Endodermal cell (in vitro differentiated cells): ENCODE measurements around the gene BPTF. TPM values are rescaled to one million over a fixed set of nuclear protein-coding genes. Genes with fewer than 3 reads are reported as not detected.

ENCODE experiments used
- DNase-seq: peaks from one replicate; pipeline ENCODE4 v3.0.0-alpha.2; 2017
- H3K27ac ChIP-seq: 2 replicates; pipeline ENCODE4 v1.5.1; 2013; ENCODE audit warnings: mild to moderate bottlenecking, low read depth, low read length, moderate library complexity
- H3K27me3 ChIP-seq: 2 replicates; pipeline ENCODE4 v1.6.1; 2013; ENCODE audit warnings: mild to moderate bottlenecking, low read length, moderate library complexity; ENCODE audit not compliant: insufficient read depth, control insufficient read depth, poor library complexity, severe bottlenecking
- H3K36me3 ChIP-seq: 2 replicates; pipeline ENCODE4 v1.7.0; 2013; ENCODE audit warnings: mild to moderate bottlenecking, low read length, moderate library complexity; ENCODE audit not compliant: control insufficient read depth, insufficient read depth
- H3K4me1 ChIP-seq: one replicate; pipeline ENCODE4 v1.7.0; 2013; ENCODE audit warnings: low read length; ENCODE audit not compliant: control insufficient read depth, insufficient read depth
- H3K4me3 ChIP-seq: 2 replicates; pipeline ENCODE4 v1.5.1; 2013; ENCODE audit warnings: mild to moderate bottlenecking, low read length, moderate library complexity
- H3K9ac ChIP-seq: 2 replicates; pipeline ENCODE4 v1.6.1; 2013; ENCODE audit warnings: mild to moderate bottlenecking, low read length, moderate library complexity; ENCODE audit not compliant: poor library complexity, severe bottlenecking; ENCODE audit errors: extremely low read depth
- H3K9me3 ChIP-seq: 2 replicates; pipeline ENCODE4 v1.6.1; 2013; ENCODE audit warnings: mild to moderate bottlenecking, low read length, moderate library complexity; ENCODE audit not compliant: control insufficient read depth
- H3K27ac Mint-ChIP-seq: 2 replicates; pipeline ENCODE4 v1.8.0; 2020; ENCODE audit warnings: mixed read lengths
- H3K27me3 Mint-ChIP-seq: 2 replicates; pipeline ENCODE4 v1.8.0; 2021; ENCODE audit warnings: mild to moderate bottlenecking, mixed read lengths; ENCODE audit not compliant: insufficient read depth
- H3K36me3 Mint-ChIP-seq: 2 replicates; pipeline ENCODE4 v1.8.0; 2020; ENCODE audit warnings: low read depth, mixed read lengths
- H3K4me1 Mint-ChIP-seq: 2 replicates; pipeline ENCODE4 v1.8.0; 2020; ENCODE audit warnings: mixed read lengths
- H3K4me3 Mint-ChIP-seq: 2 replicates; pipeline ENCODE4 v1.8.0; 2020; ENCODE audit warnings: mild to moderate bottlenecking, moderate library complexity, mixed read lengths
- H3K9me3 Mint-ChIP-seq: 2 replicates; pipeline ENCODE4 v1.8.0; 2020; ENCODE audit warnings: mild to moderate bottlenecking, mixed read lengths
- CTCF ChIP-seq: fragments of 200-600 bp; sonication (generic); conservative IDR thresholded peaks from 2 replicates; pipeline ENCODE4 v1.5.0; 2021; ENCODE audit warnings: antibody characterized with exemption, mild to moderate bottlenecking
- WGBS, 2 experiments: methylation state at CpG; one replicate each; pipeline versions ENCODE4 v1.1.5 to v1.1.7; 2013; ENCODE audit warnings: missing lambda C conversion rate in 2 of 2, mixed read lengths in 1 of 2; ENCODE audit not compliant: insufficient coverage in 1 of 2, insufficient read length in 1 of 2; 5-methylcytosine and 5-hydroxymethylcytosine counted together
- total RNA-seq, 2 donors: library from RNA; stranded (reverse); fragmentation: NEBNext Ultra II Directional in 1 of 2; extraction: Animal tissue kit (Norgen Biotek cat#: 25700) in 1 of 2; gene quantifications; 2 replicates in 1 of 2; 3 replicates in 1 of 2; pipeline ENCODE4 v1.2.1, GENCODE V29; 2021

BPTF gene
- total RNA-seq, 2 donors from 2014 or later: 184 to 198 TPM

- H3K4me3 ChIP-seq: no peak overlapping the region
- peaks cover 25% of the 10 kb centered on the region for H3K27me3 ChIP-seq
- H3K9me3 Mint-ChIP-seq: peaks cover 1% of the 10 kb centered on the region
- TF ChIP-seq CTCF: no peak
- H3K27ac ChIP-seq: no peak overlapping the region
- H3K9me3 ChIP-seq: no peaks in the 10 kb centered on the region
- peaks cover 34% of the 10 kb centered on the region for H3K27me3 Mint-ChIP-seq
- H3K36me3 ChIP-seq: no peaks in the 10 kb centered on the region
- DNase-seq: no peak
- peaks cover 15% of the 10 kb centered on the region for H3K4me1 Mint-ChIP-seq
- 87 to 92% methylated on average over 1 to 2 of the region's 2 CpGs for WGBS, 2 experiments
- peaks cover 4% of the 10 kb centered on the region for H3K4me1 ChIP-seq
- no peak overlapping the region for H3K27ac Mint-ChIP-seq
- H3K36me3 Mint-ChIP-seq: no peaks in the 10 kb centered on the region
- H3K4me3 Mint-ChIP-seq: no peak overlapping the region
- H3K9ac ChIP-seq: no peak overlapping the region
Measured at GRCh38 chr17:67998466-67998865, 173.2 kb downstream of the BPTF start.

GRCh38 chr17:67999291-67999911, 174.1 kb downstream of the BPTF start:
- peaks cover 34% of the 10 kb centered on the region for H3K27me3 Mint-ChIP-seq
- H3K27ac Mint-ChIP-seq: no peak overlapping the region
- no peaks in the 10 kb centered on the region for H3K36me3 ChIP-seq
- peaks cover 25% of the 10 kb centered on the region for H3K27me3 ChIP-seq
- no peaks in the 10 kb centered on the region for H3K36me3 Mint-ChIP-seq
- no peak overlapping the region for H3K4me3 Mint-ChIP-seq
- 94 to 100% methylated on average over 1 to 2 of the region's 3 CpGs for WGBS, 2 experiments
- H3K27ac ChIP-seq: no peak overlapping the region
- no peaks in the 10 kb centered on the region for H3K9me3 ChIP-seq
- H3K4me1 ChIP-seq: peaks cover 4% of the 10 kb centered on the region
- peaks cover 15% of the 10 kb centered on the region for H3K4me1 Mint-ChIP-seq
- peaks cover 1% of the 10 kb centered on the region for H3K9me3 Mint-ChIP-seq
- no peak overlapping the region for H3K4me3 ChIP-seq
- TF ChIP-seq CTCF: no peak
- DNase-seq: peak; percentile 50
- no peak overlapping the region for H3K9ac ChIP-seq

- DNase-seq: peak; percentile 18
- H3K36me3 ChIP-seq: no peaks in the 10 kb centered on the region
- H3K27me3 Mint-ChIP-seq: no peaks in the 10 kb centered on the region
Measured at GRCh38 chr17:68004201-68004600, 178.9 kb downstream of the BPTF start.

More at GRCh38 chr17:68004201-68004600, 178.9 kb downstream of the BPTF start:
- no peaks in the 10 kb centered on the region for H3K4me1 ChIP-seq
- no peak overlapping the region for H3K27ac ChIP-seq
- Mint-ChIP-seq H3K4me1 (peaks cover 3% of the 10 kb centered on the region), H3K9me3 (peaks cover 1% of the 10 kb centered on the region), H3K4me3 (no peak overlapping the region), H3K27ac (no peak overlapping the region), H3K36me3 (no peaks in the 10 kb centered on the region)
- no peak overlapping the region for H3K4me3 ChIP-seq
- no peaks in the 10 kb centered on the region for H3K9me3 ChIP-seq
- no peak for TF ChIP-seq CTCF
- 95 to 100% methylated on average over 1 of the region's 3 CpGs for WGBS, 2 experiments
- no peaks in the 10 kb centered on the region for H3K27me3 ChIP-seq
- no peak overlapping the region for H3K9ac ChIP-seq
